ENCODE results near the gene KIF13A.

GRCh38 chr6:17729223-17730077 is 258.0 kb downstream of the KIF13A start:
- TF ChIP-seq POLR2AphosphoS5 (IDR thresholded peaks at IDR 0.05; ENCODE audit: low read depth, low read length) (no peak), POLR2A (IDR thresholded peaks at IDR 0.05; ENCODE audit: low read depth, low read length) (no peak)

Data from GM12892 (cell line).